GM10266 (cell line): ENCODE data around the gene ITPR3.

ENCODE experiments used
- DNase-seq: peaks from one replicate; pipeline ENCODE4 v3.0.0; 2012; ENCODE audit errors: extremely low spot score
- CTCF ChIP-seq: IDR thresholded peaks from 2 replicates; pipeline ENCODE4 v1.5.1; 2012; ENCODE audit warnings: mild to moderate bottlenecking, low read depth; ENCODE audit not compliant: control insufficient read depth, insufficient read depth; ENCODE audit errors: missing control alignments

ITPR3 gene

DNA sequence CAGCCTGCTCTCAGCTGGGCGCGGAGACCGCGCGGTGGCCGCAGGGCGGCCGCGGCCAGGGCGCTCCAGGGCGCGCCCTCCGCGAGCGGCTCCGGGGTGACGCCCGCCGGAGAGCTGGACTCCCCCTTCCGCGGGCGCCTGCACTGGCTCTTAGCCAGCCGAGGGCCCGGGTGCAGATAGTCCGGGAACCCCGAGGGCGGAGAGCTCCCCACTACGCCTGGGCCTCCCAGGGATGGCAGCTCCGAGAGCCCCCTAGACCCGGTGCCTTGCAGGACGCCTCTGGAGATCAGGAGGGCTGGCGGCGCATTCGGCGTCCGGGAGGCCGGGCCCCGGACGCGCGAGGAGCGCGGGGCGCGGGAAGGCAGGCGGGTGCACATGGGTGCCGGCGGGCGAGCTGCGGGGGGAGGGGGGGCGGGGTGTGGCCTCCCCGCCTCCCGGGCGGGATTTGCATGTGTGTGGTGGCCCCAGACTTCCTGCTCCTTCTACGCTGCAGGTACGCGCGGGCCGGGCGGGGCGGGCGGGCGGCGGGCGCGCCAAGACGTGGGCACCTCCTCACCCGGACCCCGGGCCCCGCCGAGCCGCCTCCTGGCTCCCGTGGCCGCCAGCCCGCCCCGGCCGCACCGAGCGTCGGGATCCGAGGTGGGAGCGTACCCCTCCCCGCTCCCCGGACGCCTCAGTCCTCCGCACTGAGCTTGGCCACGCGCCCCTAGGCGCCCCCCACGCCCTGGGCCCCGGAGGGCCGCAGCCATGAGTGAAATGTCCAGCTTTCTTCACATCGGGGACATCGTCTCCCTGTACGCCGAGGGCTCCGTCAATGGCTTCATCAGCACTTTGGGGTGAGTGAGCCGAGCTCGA is at the start of gene ITPR3:
Gene ITPR3, plus strand, starts transcription at position 467 of the 855 bp plus-strand sequence. Its CDS starts 281 bp downstream, at position 748.
- TF ChIP-seq CTCF = no peak
- DNase-seq = peak; percentile 98

- DNase-seq = no peak
- no peak for TF ChIP-seq CTCF
Measured at GRCh38 chr6:33571637-33572316, 49.3 kb upstream of the ITPR3 start.

- DNase-seq = no peak
- TF ChIP-seq CTCF = no peak
Measured at GRCh38 chr6:33575211-33575610, 45.9 kb upstream of the ITPR3 start.

DNA sequence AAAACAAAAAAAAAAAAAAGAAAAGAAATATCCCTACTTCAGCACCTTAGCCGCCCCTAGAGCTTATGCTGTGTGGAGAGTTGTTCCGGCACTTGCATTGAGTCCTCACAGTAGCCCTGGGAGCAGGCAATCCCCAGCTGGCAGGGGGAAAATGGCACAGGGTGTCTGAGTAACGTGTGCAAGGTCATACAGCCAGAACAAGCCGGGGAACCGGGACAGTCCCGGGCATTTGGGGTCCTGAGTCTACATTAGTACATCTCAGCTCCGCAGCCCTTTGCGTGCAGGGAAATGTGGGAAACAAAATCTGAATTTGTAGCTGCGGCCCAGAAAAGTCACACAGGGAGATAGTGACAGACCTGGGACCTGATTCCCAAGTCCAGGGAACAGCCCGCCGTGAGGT is 44.5 kb upstream of the ITPR3 start:
- DNase-seq = no peak

GRCh38 chr6:33577106-33577535 is 44.0 kb upstream of the ITPR3 start:
- TF ChIP-seq CTCF = no peak
- no peak for DNase-seq

More for the DNA sequence above, 44.5 kb upstream of the ITPR3 start:
- TF ChIP-seq CTCF = no peak

GRCh38 chr6:33577718-33578117 is 43.4 kb upstream of the ITPR3 start:
- DNase-seq = no peak
- TF ChIP-seq CTCF = no peak

DNA sequence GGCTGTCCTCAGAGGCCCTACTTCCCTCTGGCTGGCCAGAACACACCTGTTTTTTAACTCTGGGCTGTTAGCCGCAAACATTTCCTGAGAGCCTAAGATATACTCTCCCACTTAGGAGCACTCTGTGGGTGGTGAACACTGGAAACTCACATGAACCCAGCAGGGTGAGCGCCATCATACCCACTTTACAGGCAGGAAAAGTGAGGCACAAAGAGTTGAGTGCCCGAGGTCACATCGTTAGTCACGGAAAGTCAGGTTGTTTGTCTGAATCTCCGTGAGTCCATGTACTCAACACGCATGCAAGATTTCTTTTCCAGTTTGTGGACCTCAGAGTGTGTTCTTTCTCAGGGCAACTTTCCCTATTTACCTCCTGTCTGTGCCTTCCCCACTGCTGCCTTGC is 43.0 kb upstream of the ITPR3 start:
- no peak for TF ChIP-seq CTCF
- no peak for DNase-seq
